NCI-H510A treated with DMSO at 0.1 percent for 48 hours (cell line): Measurements from ENCODE around the gene ANKRD40.
"Not testable (repeated sequence)": the region's sequence is repeated elsewhere in the genome, so short reads cannot be mapped to it uniquely, and the experiment has no call there.

ENCODE experiments used
- DNase-seq: peaks from one replicate; lab custom pipeline; 2025; lab: John Stamatoyannopoulos, UW

Gene ANKRD40

GRCh38 chr17:50685691-50686493, 21.8 kb downstream of the ANKRD40 start:
- DNase-seq, result no peak

- DNase-seq, result no peak
These were observed 22.4 kb downstream of the ANKRD40 start for GRCh38 chr17:50685334-50685665.

GRCh38 chr17:50684612-50685333, 22.9 kb downstream of the ANKRD40 start:
- DNase-seq, result peak; percentile 91

- no peak for DNase-seq
These were observed 23.5 kb downstream of the ANKRD40 start for GRCh38 chr17:50684288-50684611.

GRCh38 chr17:50683434-50684287, 24.1 kb downstream of the ANKRD40 start:
- no peak for DNase-seq

- no peak for DNase-seq
These were observed 24.8 kb downstream of the ANKRD40 start for GRCh38 chr17:50682938-50683337.

GRCh38 chr17:50682441-50682840, 25.3 kb downstream of the ANKRD40 start:
- DNase-seq, result no peak

- DNase-seq, result peak; percentile 76
These were observed 26.2 kb downstream of the ANKRD40 start for GRCh38 chr17:50681263-50682200.

- not testable (repeated sequence) for DNase-seq
These were observed 27.0 kb downstream of the ANKRD40 start for GRCh38 chr17:50680543-50681262.

GRCh38 chr17:50680126-50680525, 27.6 kb downstream of the ANKRD40 start:
- DNase-seq, result no peak

- no peak for DNase-seq
These were observed 28.6 kb downstream of the ANKRD40 start for GRCh38 chr17:50679008-50679544.

- no peak for DNase-seq
These were observed 29.8 kb downstream of the ANKRD40 start for GRCh38 chr17:50677851-50678375.

GRCh38 chr17:50676065-50676975, 31.4 kb downstream of the ANKRD40 start:
- no peak for DNase-seq

GRCh38 chr17:50675627-50676026, 32.1 kb downstream of the ANKRD40 start:
- DNase-seq, result no peak

GRCh38 chr17:50675190-50675589, 32.5 kb downstream of the ANKRD40 start:
- no peak for DNase-seq

- DNase-seq, result no peak
These were observed 34.7 kb downstream of the ANKRD40 start for GRCh38 chr17:50672831-50673551.

- DNase-seq, result no peak
These were observed 35.6 kb downstream of the ANKRD40 start for GRCh38 chr17:50672071-50672470.

- no peak for DNase-seq
These were observed 38.7 kb downstream of the ANKRD40 start for GRCh38 chr17:50668838-50669581.
